HG03095 (cell line): ENCODE measurements around the gene ZMYND12.
A peak's percentile ranks its signal among the peaks of the same experiment; 100 is the strongest.

Source experiments
- ATAC-seq: cut with Tn5 transposase; IDR thresholded peaks from one replicate; pipeline ENCODE4 v1.9.1; 2021; ENCODE audit warnings: moderate library complexity; ENCODE audit not compliant: unreplicated experiment

ZMYND12 gene

DNA sequence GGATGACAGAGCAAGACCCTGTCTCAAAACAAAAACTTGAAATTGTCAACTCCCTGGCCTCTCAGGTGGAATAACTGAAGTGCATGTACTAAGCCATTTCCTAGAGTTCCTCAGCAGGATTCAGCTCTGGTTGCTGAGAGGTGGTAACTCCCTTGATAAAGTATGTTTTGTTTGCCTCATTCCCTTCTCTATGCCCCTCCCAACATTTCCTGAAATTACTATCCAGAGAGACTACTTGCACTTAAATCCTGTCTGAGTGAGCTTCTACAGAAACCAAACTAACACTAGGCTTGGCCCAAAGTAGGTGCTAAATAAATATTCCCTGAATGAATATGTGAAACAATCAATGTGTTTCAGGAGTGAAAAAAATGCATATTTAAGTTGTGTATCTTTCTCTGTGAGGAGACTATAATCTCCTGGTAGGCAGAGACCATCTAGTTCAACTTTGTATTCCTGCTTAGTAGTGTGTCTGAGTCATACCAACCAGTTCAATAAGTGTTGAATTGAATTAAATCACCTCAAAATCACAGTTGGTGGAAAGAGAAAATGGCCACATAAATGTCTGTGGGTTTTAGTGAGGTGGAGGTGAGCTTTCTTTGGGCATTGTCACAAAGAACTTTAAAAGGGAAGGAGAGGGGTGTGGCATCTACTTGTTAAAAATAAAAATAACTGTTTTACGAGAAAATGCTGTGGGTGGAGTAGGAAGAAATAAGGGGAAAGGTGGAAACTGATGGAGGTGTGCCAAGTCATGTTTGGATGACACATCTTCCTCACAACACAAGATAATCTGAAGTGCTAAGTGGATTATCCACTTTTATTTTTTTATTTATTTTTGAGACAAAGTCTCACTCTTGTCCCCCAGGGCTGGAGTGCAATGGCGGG lies 62.6 kb downstream of the ZMYND12 start:
- ATAC-seq: no peak

DNA sequence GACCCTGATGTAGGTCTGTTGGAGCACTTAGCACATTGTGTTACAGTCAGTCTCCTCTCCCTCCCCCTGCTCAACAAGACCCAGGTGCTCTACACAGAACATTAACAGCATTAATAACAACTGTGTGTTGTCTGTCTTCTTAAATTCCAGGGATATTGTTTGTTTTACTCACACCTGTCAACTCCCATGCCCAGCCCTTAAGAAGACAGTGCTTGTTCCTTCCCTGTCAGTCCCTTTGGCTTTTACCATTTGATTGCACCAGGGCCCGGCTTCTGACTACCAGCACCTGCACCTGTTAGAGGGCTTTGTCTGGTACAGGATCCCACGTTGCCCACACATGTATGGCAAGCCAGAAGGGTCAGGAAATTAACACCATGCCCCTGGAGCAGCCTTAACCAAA lies 63.6 kb downstream of the ZMYND12 start:
- ATAC-seq: no peak

DNA sequence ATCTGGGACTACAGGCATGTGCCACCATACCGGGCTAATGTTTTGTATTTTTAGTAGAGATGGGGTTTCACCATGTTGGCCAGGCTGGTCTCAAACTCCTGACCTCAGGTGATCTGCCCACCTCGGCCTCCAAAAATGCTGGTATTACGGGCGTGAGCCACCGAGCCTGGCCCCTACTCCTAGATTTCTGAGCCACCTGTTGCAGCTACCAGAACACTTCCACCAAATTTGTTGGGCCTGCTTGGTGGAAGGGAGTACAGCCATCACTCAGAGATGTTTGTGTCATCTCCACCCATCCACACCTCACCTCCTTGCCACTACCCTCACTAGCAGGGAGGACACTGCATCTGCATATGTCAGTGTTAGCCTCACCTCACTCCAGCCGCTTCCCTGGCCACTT lies 69.8 kb downstream of the ZMYND12 start:
- ATAC-seq: no peak

DNA sequence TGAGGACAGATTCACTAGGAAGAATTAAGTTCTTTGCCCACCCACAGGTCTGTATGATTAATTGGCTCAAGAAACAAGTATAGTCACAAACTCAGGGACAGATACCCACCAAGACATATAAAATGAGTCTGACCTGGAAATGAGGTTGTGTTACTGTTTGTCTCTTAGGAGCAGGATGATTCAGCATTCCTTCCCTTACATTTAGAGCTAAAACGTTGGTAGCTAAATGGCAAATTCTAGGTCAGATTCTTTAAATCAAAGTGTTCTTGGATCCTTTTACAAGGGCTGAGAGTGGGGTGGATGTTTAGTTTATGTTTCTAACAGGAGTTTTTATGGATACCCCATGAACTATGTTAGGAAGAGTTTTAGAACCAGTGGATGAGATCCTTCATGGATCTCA lies 70.5 kb downstream of the ZMYND12 start:
- ATAC-seq: no peak

DNA sequence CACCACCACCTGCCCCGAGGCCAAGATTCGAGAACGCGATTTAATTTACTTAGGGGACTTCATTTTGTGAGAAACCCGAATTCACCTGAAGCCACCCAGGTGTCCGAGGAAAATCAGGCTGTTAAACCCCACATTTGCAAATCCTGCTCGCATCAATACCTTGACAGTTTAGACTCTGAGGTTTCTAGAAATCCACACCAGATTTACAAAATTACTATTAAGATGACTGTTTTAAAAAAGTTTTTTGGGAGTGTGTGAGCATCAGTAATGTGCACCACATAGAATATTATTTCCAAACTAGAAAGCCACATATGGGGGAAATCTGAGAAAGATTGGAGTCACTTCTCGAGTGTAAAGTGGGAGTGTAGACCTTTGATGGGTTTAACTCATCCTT lies 74.5 kb downstream of the ZMYND12 start:
- no peak for ATAC-seq

DNA sequence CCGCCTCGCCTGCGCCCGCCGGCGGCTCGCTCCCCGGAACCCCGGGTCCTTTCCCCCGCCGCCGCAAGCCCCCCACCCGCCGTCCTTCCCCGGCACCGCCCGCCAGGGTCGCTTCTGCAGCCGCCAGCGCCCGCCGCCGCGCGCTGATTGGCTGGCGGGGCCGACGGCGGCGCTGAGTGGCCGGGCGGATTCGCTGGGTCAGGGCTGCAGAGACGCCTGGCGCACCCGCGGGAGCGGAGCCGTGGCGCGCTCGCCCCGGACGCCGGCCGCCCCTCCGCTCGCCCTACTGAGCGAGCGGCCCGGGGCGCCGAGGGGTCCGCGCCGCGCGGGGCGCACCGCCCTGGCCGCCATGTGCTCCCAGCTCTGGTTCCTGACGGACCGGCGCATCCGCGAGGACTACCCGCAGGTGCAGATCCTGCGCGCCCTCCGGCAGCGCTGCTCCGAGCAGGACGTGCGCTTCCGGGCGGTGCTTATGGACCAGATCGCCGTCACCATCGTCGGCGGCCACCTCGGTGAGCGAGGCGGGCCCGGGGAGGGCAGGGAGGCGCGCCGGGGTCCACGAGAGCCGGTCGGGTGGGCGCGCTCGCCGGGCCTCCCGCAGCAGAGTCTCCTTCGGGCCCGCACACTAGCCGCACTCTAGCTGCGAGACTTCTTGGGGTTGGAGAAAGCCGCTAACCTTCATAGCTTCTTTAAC lies 75.1 kb downstream of the ZMYND12 start, which contains the start of gene RIMKLA:
Gene RIMKLA, plus strand, starts transcription at position 207 of the 694 bp plus-strand sequence. Its CDS starts 143 bp downstream, at position 350.
- ATAC-seq: peak; percentile 86
